NT2/D1 (cell line): ENCODE data around the gene DUSP22.

Experiments
- YY1 ChIP-seq: IDR thresholded peaks from 2 replicates; pipeline ENCODE4 v1.6.1; 2011; ENCODE audit not compliant: insufficient read length, insufficient read depth
- ZNF274 ChIP-seq: IDR thresholded peaks from 2 replicates; pipeline ENCODE4 v1.6.1; 2011; ENCODE audit warnings: mild to moderate bottlenecking, low read depth, low read length

DNA sequence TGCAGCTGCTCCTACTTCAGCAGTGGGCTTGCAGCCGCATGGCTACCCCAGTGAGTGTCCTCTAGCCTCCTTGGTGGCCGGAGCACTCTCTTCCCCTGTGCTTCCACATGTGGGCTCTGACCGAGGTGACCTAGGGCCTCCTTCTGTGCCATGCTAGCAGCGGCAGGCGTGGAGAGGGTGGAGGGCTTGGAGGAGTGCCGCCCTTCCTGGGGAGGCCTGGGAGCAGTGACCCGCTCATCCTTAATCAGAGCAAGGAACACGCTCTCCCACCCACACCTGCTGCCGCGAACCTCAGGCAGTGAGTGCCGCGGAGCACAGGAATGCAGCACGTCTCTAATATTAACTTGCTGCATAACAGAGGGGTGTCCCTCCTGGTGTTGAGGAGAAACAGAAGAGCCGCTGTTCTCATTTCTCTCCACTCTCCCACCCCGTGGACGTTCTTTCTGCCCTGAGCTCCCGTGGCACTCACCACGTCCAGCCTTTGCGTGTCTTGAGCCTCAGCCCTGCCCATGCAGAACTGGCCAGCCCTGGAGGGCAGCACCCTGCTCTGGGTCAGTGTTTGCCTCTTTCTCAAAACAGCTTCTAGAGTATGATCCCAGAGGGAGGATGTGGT is 31.9 kb downstream of the DUSP22 start:
- no peak for TF ChIP-seq YY1
- TF ChIP-seq ZNF274: no peak
